Nephron (organoid): ENCODE measurements around the gene POU2AF2.

Experiments used
- H3K27ac Mint-ChIP-seq, 3 experiments: 2 replicates each; pipeline ENCODE4 v1.8.0; 2020; ENCODE audit warnings: mixed read lengths in 3 of 3, mild to moderate bottlenecking in 2 of 3, moderate library complexity in 1 of 3
- H3K27me3 Mint-ChIP-seq: 2 replicates; pipeline ENCODE4 v1.8.0; 2021; ENCODE audit warnings: low read depth, mild to moderate bottlenecking, moderate library complexity, mixed read lengths
- H3K36me3 Mint-ChIP-seq: 2 replicates; pipeline ENCODE4 v1.8.0; 2020; ENCODE audit warnings: low read depth, mixed read lengths
- H3K4me1 Mint-ChIP-seq: 2 replicates; pipeline ENCODE4 v1.8.0; 2020; ENCODE audit warnings: mixed read lengths
- H3K4me3 Mint-ChIP-seq, 3 experiments: 2 replicates each; pipeline ENCODE4 v1.8.0; 2020; ENCODE audit warnings: mild to moderate bottlenecking in 3 of 3, mixed read lengths in 3 of 3, moderate library complexity in 2 of 3
- H3K9me3 Mint-ChIP-seq: 2 replicates; pipeline ENCODE4 v1.8.0; 2020; ENCODE audit warnings: mixed read lengths
- CTCF ChIP-seq, 3 experiments: fragments of 200-600 bp; sonication (generic); IDR thresholded peaks; one replicate each; pipeline ENCODE4 v1.5.0; 2021; ENCODE audit warnings: antibody characterized with exemption in 3 of 3; ENCODE audit not compliant: unreplicated experiment in 3 of 3

The POU2AF2 gene

GRCh38 chr11:111297696-111298095 is 52.2 kb downstream of the POU2AF2 start:
- Mint-ChIP-seq H3K9me3 (no peaks in the 10 kb centered on the region), H3K27me3 (peaks cover 34% of the 10 kb centered on the region), H3K36me3 (no peaks in the 10 kb centered on the region), H3K27ac (peak overlapping the region in 2 of 3 experiments; percentile 32 to 57), H3K4me1 (peaks cover 30% of the 10 kb centered on the region), H3K4me3 (peak overlapping the region; percentile 78 to 87 (median 80))
- TF ChIP-seq CTCF (IDR thresholded peaks at IDR 0.05; ENCODE audit: unreplicated experiment in 3 of 3): no peak

DNA sequence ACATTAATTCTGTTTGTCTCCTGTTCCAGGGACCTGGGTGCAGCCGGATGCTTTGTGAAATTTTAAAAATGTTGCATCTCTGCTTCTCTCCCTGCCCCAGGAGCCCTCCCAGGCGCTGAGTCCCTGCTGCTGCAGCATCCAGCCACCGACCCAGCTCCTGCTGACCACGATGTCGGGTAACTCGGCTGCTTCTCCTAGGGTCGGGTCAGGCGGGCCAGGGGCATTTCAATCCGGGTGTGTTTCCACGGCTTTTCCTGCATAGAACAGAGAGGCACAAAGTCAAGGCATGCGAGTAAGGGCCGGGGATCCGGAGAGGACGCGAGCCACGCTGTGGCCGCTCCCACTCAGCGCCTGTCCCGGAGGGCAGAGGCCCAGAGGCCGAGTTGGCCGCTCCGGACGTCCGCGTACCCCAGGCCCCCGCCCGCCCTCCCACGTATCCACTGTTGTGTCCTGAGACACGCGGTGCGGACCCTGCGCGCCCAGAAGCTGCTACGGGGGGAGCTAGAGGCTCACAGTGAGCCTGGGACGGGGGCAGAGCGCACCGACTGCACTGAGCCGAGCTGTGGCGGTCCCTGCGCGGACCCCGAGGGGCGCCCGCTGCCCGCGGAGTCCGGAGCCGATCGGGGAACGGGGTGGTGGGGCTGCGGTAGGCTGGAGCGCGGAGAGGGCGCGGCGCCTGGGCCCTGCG is 53.0 kb downstream of the POU2AF2 start, which contains the start of gene POU2AF3:
Gene POU2AF3 (plus strand): TSS at position 134 of the 688 bp plus-strand sequence. CDS start 36 bp downstream, at position 170.
- Mint-ChIP-seq H3K36me3 (no peaks in the 10 kb centered on the region), H3K9me3 (no peaks in the 10 kb centered on the region), H3K4me1 (peaks cover 39% of the 10 kb centered on the region), H3K4me3 (peak within 1 kb of the TSS; percentile 78 to 87 (median 80)), H3K27ac (peak within 1 kb of the TSS in 2 of 3 experiments; percentile 32 to 57), H3K27me3 (peaks cover 34% of the 10 kb centered on the region)
- no peak for TF ChIP-seq CTCF (IDR thresholded peaks at IDR 0.05; ENCODE audit: unreplicated experiment in 3 of 3)

GRCh38 chr11:111299101-111300026 is 53.8 kb downstream of the POU2AF2 start:
- peak overlapping the region; percentile 78 to 87 (median 81) for H3K4me3 Mint-ChIP-seq
- H3K27ac Mint-ChIP-seq: peak overlapping the region in 1 of 3 experiments; percentile 62
- H3K9me3 Mint-ChIP-seq: no peaks in the 10 kb centered on the region
- peak; percentile 67 to 75 (median 71) for TF ChIP-seq CTCF (IDR thresholded peaks at IDR 0.05; ENCODE audit: unreplicated experiment in 3 of 3)
- H3K27me3 Mint-ChIP-seq: peaks cover 34% of the 10 kb centered on the region
- no peaks in the 10 kb centered on the region for H3K36me3 Mint-ChIP-seq
- H3K4me1 Mint-ChIP-seq: peaks cover 40% of the 10 kb centered on the region

DNA sequence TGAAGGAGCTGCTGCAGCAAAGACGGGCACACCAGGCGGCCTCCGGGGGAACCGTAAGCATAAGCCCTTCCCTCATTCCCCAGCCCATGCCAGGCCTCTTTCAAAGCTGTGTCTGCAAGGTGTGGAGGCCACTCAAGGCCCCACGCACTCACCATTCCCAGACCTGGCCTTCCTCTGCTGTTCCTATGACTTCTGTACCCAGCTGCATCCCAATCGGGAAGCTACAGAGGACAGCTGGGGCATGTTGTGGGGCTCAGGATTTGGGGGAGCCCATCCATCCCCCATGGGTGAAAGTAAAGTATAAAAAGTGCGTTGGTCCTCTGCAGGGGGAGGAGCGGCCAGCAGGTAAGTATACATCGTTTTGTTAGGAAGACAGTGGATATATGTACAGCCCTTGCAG is 55.0 kb downstream of the POU2AF2 start:
- no peak for TF ChIP-seq CTCF (IDR thresholded peaks at IDR 0.05; ENCODE audit: unreplicated experiment in 3 of 3)
- Mint-ChIP-seq H3K9me3 (no peaks in the 10 kb centered on the region), H3K4me1 (peaks cover 50% of the 10 kb centered on the region), H3K4me3 (peak overlapping the region; percentile 78 to 87 (median 81)), H3K36me3 (no peaks in the 10 kb centered on the region), H3K27ac (peak overlapping the region in 2 of 3 experiments; percentile 38 to 44), H3K27me3 (peaks cover 34% of the 10 kb centered on the region)

GRCh38 chr11:111301004-111301841 is 55.7 kb downstream of the POU2AF2 start:
- Mint-ChIP-seq H3K4me3 (peak overlapping the region; percentile 78 to 87 (median 81)), H3K27me3 (peaks cover 33% of the 10 kb centered on the region), H3K9me3 (no peaks in the 10 kb centered on the region)

More at GRCh38 chr11:111301004-111301841, 55.7 kb downstream of the POU2AF2 start:
- Mint-ChIP-seq H3K4me1 (peaks cover 54% of the 10 kb centered on the region), H3K36me3 (no peaks in the 10 kb centered on the region), H3K27ac (peak overlapping the region in 2 of 3 experiments; percentile 38 to 44)
- TF ChIP-seq CTCF (IDR thresholded peaks at IDR 0.05; ENCODE audit: unreplicated experiment in 3 of 3): no peak
